K562 (cell line): ENCODE results near the gene USH1G. TPM values are rescaled to one million over a fixed set of nuclear protein-coding genes. Genes with fewer than 3 reads are reported as not detected.

Experiments used
- BACH1 ChIP-seq: fragments of 200-800 bp; sonication (Bioruptor generic); IDR thresholded peaks from 2 replicates; pipeline ENCODE4 v1.6.1; 2016; ENCODE audit warnings: missing genetic modification characterization, missing compliant biosample characterization
- CCNT2 ChIP-seq: IDR thresholded peaks from 2 replicates; pipeline ENCODE4 v1.6.1; 2011; ENCODE audit warnings: borderline replicate concordance, low read depth, mild to moderate bottlenecking, moderate library complexity, mixed read lengths, low read length; ENCODE audit not compliant: insufficient read length; ENCODE audit errors: extremely low read depth
- COPS2 ChIP-seq: fragments of 450-650 bp; conservative IDR thresholded peaks from 2 replicates; pipeline ENCODE4 v1.6.1; 2016; ENCODE audit warnings: mild to moderate bottlenecking, moderate library complexity
- CXXC5 ChIP-seq: fragments of 250-450 bp; sonication (Bioruptor Pico); IDR thresholded peaks from 2 replicates; pipeline ENCODE4 v1.8.0; 2022; ENCODE audit warnings: inconsistent platforms, mild to moderate bottlenecking, moderate library complexity
- E2F4 ChIP-seq: sonication (generic); formaldehyde crosslinking; IDR thresholded peaks from 2 replicates; pipeline ENCODE4 v1.8.0; 2022; ENCODE audit warnings: mild to moderate bottlenecking, low read depth, missing genetic modification reagents
- E4F1 ChIP-seq: fragments of 250-450 bp; sonication (Bioruptor Pico); IDR thresholded peaks from 2 replicates; pipeline ENCODE4 v1.5.0; 2021; ENCODE audit warnings: mild to moderate bottlenecking, borderline replicate concordance
- FOXK1 ChIP-seq: sonication (generic); formaldehyde crosslinking; IDR thresholded peaks from 2 replicates; pipeline ENCODE4 v1.8.0; 2022; ENCODE audit warnings: missing genetic modification reagents, mild to moderate bottlenecking, borderline replicate concordance
- GABPB1 ChIP-seq: sonication (generic); formaldehyde crosslinking; IDR thresholded peaks from 2 replicates; pipeline ENCODE4 v1.8.0; 2022; ENCODE audit warnings: mild to moderate bottlenecking, missing genetic modification reagents
- GMEB1 ChIP-seq: fragments of 250-450 bp; sonication (Bioruptor Pico); IDR thresholded peaks from 2 replicates; pipeline ENCODE4 v1.4.0; 2020; ENCODE audit warnings: mild to moderate bottlenecking
- KAT7 ChIP-seq: sonication (generic); formaldehyde crosslinking; IDR thresholded peaks from 2 replicates; pipeline ENCODE4 v1.8.0; 2022; ENCODE audit warnings: missing genetic modification reagents, mild to moderate bottlenecking, borderline replicate concordance
- OTX1 ChIP-seq: fragments of 450-650 bp; formaldehyde crosslinking; IDR thresholded peaks from 2 replicates; pipeline ENCODE4 v1.4.0; 2022; ENCODE audit warnings: mild to moderate bottlenecking
- PRDM10 ChIP-seq: fragments of 450-650 bp; IDR thresholded peaks from 2 replicates; pipeline ENCODE4 v1.6.1; 2018; ENCODE audit not compliant: partially characterized antibody
- SIN3A ChIP-seq, 2 experiments: fragments of 150-350 bp in 1 of 2; IDR thresholded peaks; 2 replicates each; pipeline ENCODE4 v1.6.1; 2011 to 2016; ENCODE audit warnings: borderline replicate concordance in 2 of 2, low read depth in 2 of 2, low read length in 2 of 2, mild to moderate bottlenecking in 2 of 2, moderate library complexity in 2 of 2; ENCODE audit not compliant: control insufficient read depth in 1 of 2
- STAG1 ChIP-seq: sonication (generic); formaldehyde crosslinking; IDR thresholded peaks from 2 replicates; pipeline ENCODE4 v1.5.0; 2020; ENCODE audit warnings: missing genetic modification reagents, borderline replicate concordance
- ZFPM2 ChIP-seq: fragments of 250-450 bp; sonication (Bioruptor Pico); IDR thresholded peaks from 2 replicates; pipeline ENCODE4 v1.5.1; 2022; ENCODE audit warnings: mild to moderate bottlenecking
- ZKSCAN1 ChIP-seq: fragments of 150-350 bp; IDR thresholded peaks from 2 replicates; pipeline ENCODE4 v1.6.1; 2016; ENCODE audit warnings: low read depth, low read length
- ZNF217 ChIP-seq: sonication (generic); formaldehyde crosslinking; IDR thresholded peaks from 2 replicates; pipeline ENCODE4 v1.8.0; 2022; ENCODE audit warnings: mild to moderate bottlenecking, missing genetic modification reagents
- ZNF696 ChIP-seq: fragments of 250-450 bp; sonication (Bioruptor Pico); conservative IDR thresholded peaks from 2 replicates; pipeline ENCODE4 v1.4.0; 2020; ENCODE audit warnings: mild to moderate bottlenecking, moderate library complexity
- polyA plus RNA-seq, 8 experiments: library from polyadenylated mRNA; depleted of rRNA in 4 of 8; stranded (reverse) in 5 of 8; unstranded in 3 of 8; fragments of >200 nt; fragmentation: Nextera tagmentation in 2 of 8; fragmentation: Illumina TruSeq in 1 of 8; extraction: Ambion mirVana in 2 of 8; extraction: Trizol in 1 of 8; gene quantifications; 2 replicates each; pipeline versions ENCODE4 v1.2.1 to v1.2.3, GENCODE V29; 2011 to 2014; ENCODE audit warnings: inconsistent platforms in 1 of 8, missing spikeins in 1 of 8
- total RNA-seq, 7 experiments: library from RNA; depleted of rRNA in 6 of 7; stranded (reverse); fragments of >200 nt in 6 of 7; fragmentation: Illumina TruSeq in 2 of 7; extraction: Trizol in 2 of 7; gene quantifications; 2 replicates each; pipeline versions ENCODE4 v1.2.1 to v1.2.3, GENCODE V29; 2011 to 2021; ENCODE audit warnings: low replicate concordance in 1 of 7

The USH1G gene
- total and polyA plus RNA-seq, 9 of the 15 experiments (the other 6 are each of a cell fraction or from before 2014, with no cell fraction given): 0.22 to 1.00 (median 0.64) TPM; not detected in 2

- TF ChIP-seq COPS2: no peak
- peak; percentile 93 for TF ChIP-seq STAG1 (CRISPR knock-in tag)
- peak in 1 of 2 experiments; percentile 73; a peak in 2 of 4 replicates for TF ChIP-seq SIN3A (IDR thresholded peaks at IDR 0.05; ENCODE audit: borderline replicate concordance in 2 of 2, control insufficient read depth in 1 of 2, low read depth in 2 of 2, low read length in 2 of 2)
- no peak for TF ChIP-seq BACH1 (tag)
- TF ChIP-seq E4F1 (CRISPR knock-in tag): no peak
- TF ChIP-seq GMEB1 (CRISPR knock-in tag): no peak
- no peak; the same call in 1 of the 2 replicates for TF ChIP-seq E2F4 (CRISPR knock-in tag)
- no peak for TF ChIP-seq CCNT2
- TF ChIP-seq CXXC5: 0 out of 2 replicates have a peak, but pooled peaks have one; percentile 26
- peak; percentile 77 for TF ChIP-seq GABPB1 (CRISPR knock-in tag)
- TF ChIP-seq ZKSCAN1: 0 out of 2 replicates have a peak, but pooled peaks have one; percentile 33
- 0 out of 2 replicates have a peak, but pooled peaks have one; percentile 43 for TF ChIP-seq KAT7
- TF ChIP-seq ZNF696 (CRISPR knock-in tag): no peak
- TF ChIP-seq PRDM10: peak; percentile 21
- TF ChIP-seq OTX1: no peak
- TF ChIP-seq FOXK1 (CRISPR knock-in tag): no peak
- no peak for TF ChIP-seq ZFPM2 (CRISPR knock-in tag)
- TF ChIP-seq ZNF217 (CRISPR knock-in tag): no peak
Observed at GRCh38 chr17:74960570-74961342, 37.7 kb upstream of the USH1G start (continued).
